Measurements from ENCODE around the gene MSRB3. TPM values are rescaled to one million over a fixed set of nuclear protein-coding genes. Genes with fewer than 3 reads are reported as not detected.

MSRB3 gene
- total RNA-seq, 1 donor from 2014 or later, result 130 TPM

GRCh38 chr12:65362234-65363031 lies 84.0 kb downstream of the MSRB3 start:
- no peak for DNase-seq
- no peak for ATAC-seq (ENCODE audit: poor library complexity)
- intact Hi-C loops (cut with DNase I), result no loop called here

- intact Hi-C loops (cut with DNase I), result no loop called here
- no peak for DNase-seq
Observed at GRCh38 chr12:65364046-65364445, 85.6 kb downstream of the MSRB3 start.

GRCh38 chr12:65367396-65367795 lies 88.9 kb downstream of the MSRB3 start:
- intact Hi-C loops (cut with DNase I), result no loop called here
- DNase-seq, result no peak
- ATAC-seq (ENCODE audit: poor library complexity), result no peak

More at GRCh38 chr12:65364046-65364445, 85.6 kb downstream of the MSRB3 start:
- ATAC-seq (ENCODE audit: poor library complexity), result no peak

GRCh38 chr12:65368055-65368454 lies 89.6 kb downstream of the MSRB3 start:
- intact Hi-C loops (cut with DNase I), result no loop called here
- DNase-seq (no peak), ATAC-seq (ENCODE audit: poor library complexity) (no peak)

GRCh38 chr12:65372574-65372973 lies 94.1 kb downstream of the MSRB3 start:
- no peak for DNase-seq
- intact Hi-C loops (cut with DNase I), result no loop called here
- ATAC-seq (ENCODE audit: poor library complexity), result no peak

GRCh38 chr12:65384240-65384639 lies 105.8 kb downstream of the MSRB3 start:
- DNase-seq, result no peak
- no peak for ATAC-seq (ENCODE audit: poor library complexity)
- intact Hi-C loops (cut with DNase I), result no loop called here

GRCh38 chr12:65387396-65387795 lies 108.9 kb downstream of the MSRB3 start:
- no peak for ATAC-seq (ENCODE audit: poor library complexity)
- intact Hi-C loops (cut with DNase I), result no loop called here
- no peak for DNase-seq

- intact Hi-C loops (cut with DNase I), result no loop called here
- ATAC-seq (ENCODE audit: poor library complexity), result no peak
Observed at GRCh38 chr12:65389436-65389835, 111.0 kb downstream of the MSRB3 start.

GRCh38 chr12:65391711-65392110 lies 113.2 kb downstream of the MSRB3 start:
- ATAC-seq (ENCODE audit: poor library complexity) (no peak), DNase-seq (no peak)
- intact Hi-C loops (cut with DNase I), result no loop called here

More at GRCh38 chr12:65389436-65389835, 111.0 kb downstream of the MSRB3 start:
- DNase-seq, result no peak

GRCh38 chr12:65392491-65392890 lies 114.0 kb downstream of the MSRB3 start:
- intact Hi-C loops (cut with DNase I), result no loop called here
- DNase-seq (no peak), ATAC-seq (ENCODE audit: poor library complexity) (no peak)

GRCh38 chr12:65403188-65403587 lies 124.7 kb downstream of the MSRB3 start:
- ATAC-seq (ENCODE audit: poor library complexity) (no peak), DNase-seq (no peak)
- intact Hi-C loops (cut with DNase I), result no loop called here

GRCh38 chr12:65407388-65408149 lies 129.1 kb downstream of the MSRB3 start:
- intact Hi-C loops (cut with DNase I), result no loop called here
- no peak for ATAC-seq (ENCODE audit: poor library complexity)
- no peak for DNase-seq

GRCh38 chr12:65408441-65408840 lies 130.0 kb downstream of the MSRB3 start:
- no peak for ATAC-seq (ENCODE audit: poor library complexity)
- intact Hi-C loops (cut with DNase I), result no loop called here
- no peak for DNase-seq

GRCh38 chr12:65409726-65410125 lies 131.2 kb downstream of the MSRB3 start:
- DNase-seq (no peak), ATAC-seq (ENCODE audit: poor library complexity) (no peak)
- intact Hi-C loops (cut with DNase I), result no loop called here

- ATAC-seq (ENCODE audit: poor library complexity) (no peak), DNase-seq (no peak)
- intact Hi-C loops (cut with DNase I), result no loop called here
Observed at GRCh38 chr12:65411171-65411570, 132.7 kb downstream of the MSRB3 start.

- no peak for DNase-seq
- intact Hi-C loops (cut with DNase I), result no loop called here
- no peak for ATAC-seq (ENCODE audit: poor library complexity)
Observed at GRCh38 chr12:65414526-65414925, 136.0 kb downstream of the MSRB3 start.

- intact Hi-C loops (cut with DNase I), result no loop called here
- no peak for ATAC-seq (ENCODE audit: poor library complexity)
- DNase-seq, result no peak
Observed at GRCh38 chr12:65415826-65416225, 137.3 kb downstream of the MSRB3 start.

GRCh38 chr12:65419284-65420072 lies 141.0 kb downstream of the MSRB3 start:
- no peak for ATAC-seq (ENCODE audit: poor library complexity)
- intact Hi-C loops (cut with DNase I), result no loop called here
- DNase-seq, result no peak

- intact Hi-C loops (cut with DNase I), result no loop called here
- no peak for DNase-seq
- no peak for ATAC-seq (ENCODE audit: poor library complexity)
Observed at GRCh38 chr12:65420941-65421340, 142.5 kb downstream of the MSRB3 start.
